Keratinocyte (primary cell): ENCODE measurements around the gene FUT8. TPM values are rescaled to one million over a fixed set of nuclear protein-coding genes. Genes with fewer than 3 reads are reported as not detected.

Source experiments
- DNase-seq: peaks from one replicate; pipeline ENCODE4 v3.0.0-alpha.2; 2011; ENCODE audit warnings: low read depth, missing footprints, low spot score
- FAIRE-seq: peaks from 2 replicates; lab custom pipeline; 2011; peaks lifted over from hg19 to GRCh38; lab: Jason Lieb, UNC
- H2AFZ ChIP-seq: 2 replicates; pipeline ENCODE4 v1.6.0; 2012; ENCODE audit warnings: low read length, control low read depth, inconsistent platforms; ENCODE audit not compliant: control insufficient read depth
- H3K27ac ChIP-seq: 2 replicates; pipeline ENCODE4 v1.5.1; 2011; ENCODE audit warnings: low read length; ENCODE audit not compliant: control insufficient read depth, insufficient read depth
- H3K27me3 ChIP-seq: 3 replicates; pipeline ENCODE4 v1.6.0; 2011; ENCODE audit warnings: low read length; ENCODE audit not compliant: control insufficient read depth, insufficient read depth; ENCODE audit errors: extremely low read depth
- H3K36me3 ChIP-seq, 2 experiments: 2 replicates in 1 of 2; 3 replicates in 1 of 2; pipeline ENCODE4 v1.5.1; 2011; ENCODE audit warnings: low read length in 2 of 2, mild to moderate bottlenecking in 1 of 2; ENCODE audit not compliant: control insufficient read depth in 2 of 2, insufficient read depth in 2 of 2; ENCODE audit errors: extremely low read depth in 1 of 2
- H3K4me1 ChIP-seq: 3 replicates; pipeline ENCODE4 v1.5.1; 2011; ENCODE audit warnings: low read length; ENCODE audit not compliant: control insufficient read depth, insufficient read depth; ENCODE audit errors: extremely low read depth
- H3K4me2 ChIP-seq: 3 replicates; pipeline ENCODE4 v1.6.0; 2011; ENCODE audit warnings: low read depth, low read length; ENCODE audit not compliant: control insufficient read depth, insufficient read depth; ENCODE audit errors: extremely low read depth
- H3K4me3 ChIP-seq, 3 experiments: fragments of 200-600 bp in 1 of 3; sonication (generic) in 1 of 3; 2 replicates in 2 of 3; 3 replicates in 1 of 3; pipeline ENCODE4 v1.5.1; 2011 to 2016; ENCODE audit warnings: low read length in 3 of 3, mild to moderate bottlenecking in 3 of 3, control low read depth in 2 of 3, inconsistent platforms in 1 of 3, low read depth in 1 of 3, mixed read lengths in 1 of 3, mixed run types in 1 of 3, moderate library complexity in 1 of 3; ENCODE audit not compliant: control insufficient read depth in 2 of 3, insufficient read depth in 2 of 3; ENCODE audit errors: extremely low read depth in 1 of 3
- H3K79me2 ChIP-seq: 2 replicates; pipeline ENCODE4 v1.6.0; 2012; ENCODE audit warnings: low read length; ENCODE audit not compliant: control insufficient read depth, insufficient read depth
- H3K9ac ChIP-seq: 3 replicates; pipeline ENCODE4 v1.6.0; 2011; ENCODE audit warnings: low read length; ENCODE audit not compliant: control insufficient read depth, insufficient read depth; ENCODE audit errors: extremely low read depth
- H3K9me1 ChIP-seq: 3 replicates; pipeline ENCODE4 v1.6.0; 2011; ENCODE audit warnings: low read length; ENCODE audit not compliant: control insufficient read depth, insufficient read depth; ENCODE audit errors: extremely low read depth
- H3K9me3 ChIP-seq: 2 replicates; pipeline ENCODE4 v1.5.1; 2012; ENCODE audit warnings: low read depth, low read length; ENCODE audit not compliant: control insufficient read depth
- H4K20me1 ChIP-seq: 3 replicates; pipeline ENCODE4 v1.6.0; 2011; ENCODE audit warnings: low read length; ENCODE audit not compliant: control insufficient read depth, insufficient read depth; ENCODE audit errors: extremely low read depth
- CTCF ChIP-seq, 3 experiments: IDR thresholded peaks in 1 of 3; conservative IDR thresholded peaks in 1 of 3; optimal IDR thresholded peaks in 1 of 3; 2 replicates in 2 of 3; 3 replicates in 1 of 3; pipeline versions ENCODE3 to v1.5.1; 2011; ENCODE audit warnings: low read length in 3 of 3, mild to moderate bottlenecking in 3 of 3, moderate library complexity in 2 of 3, control low read depth in 1 of 3, inconsistent platforms in 1 of 3; ENCODE audit not compliant: insufficient read depth in 2 of 3; ENCODE audit errors: extremely low read depth in 1 of 3
- EZH2 ChIP-seq: IDR thresholded peaks from one replicate; pipeline ENCODE4 v1.6.1; 2012; ENCODE audit warnings: inconsistent platforms, mild to moderate bottlenecking, low read length, moderate library complexity
- dilution Hi-C: fragments of 300-500 bp; cut with MboI; formaldehyde crosslinking; loops from one replicate; pipeline ENCODE4 v1.7.0; 2020; ENCODE audit warnings: low sequenced_read_pairs; ENCODE audit not compliant: extremely low pct_ligation_motif_present
- polyA plus RNA-seq, 5 experiments: library from polyadenylated mRNA; depleted of rRNA in 3 of 5; stranded (reverse) in 3 of 5; stranded (forward) in 1 of 5; unstranded in 1 of 5; fragments of >200 nt; gene quantifications; 1 replicate in 1 of 5; 2 replicates in 3 of 5; 3 replicates in 1 of 5; pipeline versions ENCODE4 v1.2.1 to v1.2.3, GENCODE V29; 2011 to 2012; ENCODE audit warnings: missing spikeins in 2 of 5, low read depth in 1 of 5, low replicate concordance in 1 of 5

Gene FUT8
- polyA plus RNA-seq, 1 donor (not counting 4 experiments of a cell fraction or from before 2014, with no cell fraction given) = 12.5 TPM

DNA sequence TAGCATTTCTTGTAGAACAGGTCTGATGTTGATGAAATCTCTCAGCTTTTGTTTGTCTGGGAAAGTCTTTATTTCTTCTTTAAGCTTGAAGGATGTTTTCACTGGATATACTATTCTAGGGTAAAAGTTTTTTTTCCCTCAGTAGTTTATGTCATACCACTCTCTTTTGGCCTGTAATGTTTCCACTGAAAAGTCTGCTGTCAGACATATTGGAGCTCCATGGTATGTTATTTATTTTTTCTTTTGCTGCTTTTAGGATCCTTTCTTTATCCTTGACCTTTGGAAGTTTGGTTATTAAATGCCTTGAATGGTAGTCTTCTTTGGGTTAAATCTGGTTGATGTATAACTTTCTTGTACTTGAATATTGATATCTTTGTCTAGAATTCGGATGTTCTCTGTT lies 306.1 kb downstream of the FUT8 start:
- H3K27ac ChIP-seq = no peak overlapping the region
- no peaks in the 10 kb centered on the region for H3K36me3 ChIP-seq
- no peak overlapping the region for H2AFZ ChIP-seq
- no peak for TF ChIP-seq CTCF (optimal IDR thresholded peaks at IDR 0.05 in 1 of 3, IDR thresholded peaks at IDR 0.05 in 1 of 3, conservative IDR thresholded peaks at IDR 0.05 in 1 of 3; ENCODE audit: extremely low read depth in 1 of 3, insufficient read depth in 2 of 3, low read length in 3 of 3)
- TF ChIP-seq EZH2 = no peak
- H3K4me1 ChIP-seq = no peaks in the 10 kb centered on the region
- H3K9me3 ChIP-seq = no peaks in the 10 kb centered on the region
- no peaks in the 10 kb centered on the region for H3K9me1 ChIP-seq
- H4K20me1 ChIP-seq = no peaks in the 10 kb centered on the region
- no peaks in the 10 kb centered on the region for H3K79me2 ChIP-seq
- no peak for FAIRE-seq
- dilution Hi-C loops = no loop called here
- H3K4me3 ChIP-seq = no peak overlapping the region
- DNase-seq = no peak
- no peak overlapping the region for H3K9ac ChIP-seq
- no peaks in the 10 kb centered on the region for H3K27me3 ChIP-seq
- no peak overlapping the region for H3K4me2 ChIP-seq

- TF ChIP-seq CTCF (optimal IDR thresholded peaks at IDR 0.05 in 1 of 3, IDR thresholded peaks at IDR 0.05 in 1 of 3, conservative IDR thresholded peaks at IDR 0.05 in 1 of 3; ENCODE audit: extremely low read depth in 1 of 3, insufficient read depth in 2 of 3, low read length in 3 of 3) (no peak), EZH2 (no peak)
- Histone ChIP-seq H3K79me2 (no peaks in the 10 kb centered on the region), H3K4me3 (no peak overlapping the region), H3K4me2 (no peak overlapping the region), H3K27ac (no peak overlapping the region), H4K20me1 (no peaks in the 10 kb centered on the region), H3K27me3 (no peaks in the 10 kb centered on the region), H3K9ac (no peak overlapping the region), H3K9me3 (no peaks in the 10 kb centered on the region), H3K36me3 (no peaks in the 10 kb centered on the region), H3K9me1 (no peaks in the 10 kb centered on the region), H2AFZ (no peak overlapping the region), H3K4me1 (no peaks in the 10 kb centered on the region)
- FAIRE-seq = no peak
- DNase-seq = no peak
- dilution Hi-C loops = no loop called here
Observed at GRCh38 chr14:65720171-65720570, 307.6 kb downstream of the FUT8 start.
